Activated CD8-positive, alpha-beta T cell treated with anti-CD3 and anti-CD28 coated beads for 36 hours (primary cell): ENCODE data around the gene QRSL1. TPM values are rescaled to one million over a fixed set of nuclear protein-coding genes. Genes with fewer than 3 reads are reported as not detected.

Source experiments
- ATAC-seq: fragments of 200-7000 bp; cut with Tn5 transposase; one replicate; pipeline ENCODE4 v1.10.0; 2021; ENCODE audit warnings: mild to moderate bottlenecking, moderate library complexity
- CTCF ChIA-PET: fragments of 350-600 bp; sonication (Branson Sonifier 250); formaldehyde crosslinking; loops from one replicate; lab custom pipeline; 2021; ENCODE audit warnings: antibody characterized with exemption; lab: Charles Lee
- POLR2A ChIA-PET: fragments of 350-600 bp; sonication (Branson Sonifier 250); formaldehyde crosslinking; loops from one replicate; lab custom pipeline; 2021; ENCODE audit warnings: antibody characterized with exemption; lab: Charles Lee
- DNase-seq: peaks from one replicate; pipeline ENCODE4 v3.0.0-alpha.2; 2020
- H3K27ac Mint-ChIP-seq: one replicate; pipeline ENCODE4 v1.8.0; 2021; ENCODE audit warnings: mild to moderate bottlenecking, mixed read lengths
- H3K27me3 Mint-ChIP-seq: one replicate; pipeline ENCODE4 v1.8.0; 2021; ENCODE audit warnings: mixed read lengths
- H3K36me3 Mint-ChIP-seq: one replicate; pipeline ENCODE4 v1.8.0; 2021; ENCODE audit warnings: low read depth, mixed read lengths
- H3K4me1 Mint-ChIP-seq: one replicate; pipeline ENCODE4 v1.8.0; 2021; ENCODE audit warnings: low read depth, mixed read lengths
- H3K4me3 Mint-ChIP-seq: one replicate; pipeline ENCODE4 v1.8.0; 2021; ENCODE audit warnings: mild to moderate bottlenecking, moderate library complexity, mixed read lengths
- H3K9me3 Mint-ChIP-seq: one replicate; pipeline ENCODE4 v1.8.0; 2021; ENCODE audit warnings: mixed read lengths
- CTCF ChIP-seq: fragments of 200-600 bp; IDR thresholded peaks from one replicate; pipeline ENCODE4 v1.8.0; 2022; ENCODE audit warnings: antibody characterized with exemption, mild to moderate bottlenecking
- intact Hi-C: fragments of 100-400 bp; cut with micrococcal nuclease; formaldehyde crosslinking; loops from one replicate; pipeline ENCODE4 v1.10.0; 2022
- total RNA-seq, 2 experiments: library from RNA; stranded (reverse); gene quantifications; one replicate each; pipeline ENCODE4 v1.2.3, GENCODE V29; 2021

Gene QRSL1
- total RNA-seq, 2 experiments from 2014 or later = 16.6 to 20.8 TPM

- Mint-ChIP-seq H3K27me3 (no peaks in the 10 kb centered on the region), H3K4me3 (no peak overlapping the region), H3K36me3 (peaks cover 9% of the 10 kb centered on the region), H3K9me3 (no peaks in the 10 kb centered on the region), H3K4me1 (peaks cover 29% of the 10 kb centered on the region), H3K27ac (no peak overlapping the region)
- TF ChIP-seq CTCF = no peak
- ATAC-seq (no peak), DNase-seq (no peak)
- intact Hi-C loops = no loop called here
- ChIA-PET CTCF (interaction anchor here (1.6 kb wide), 1 partner anchor 30 kb away, joined by 4 read pairs; no protein-coding TSS in a partner anchor), POLR2A (interaction anchor here (0.6 kb wide), 1 partner anchor 11 kb away, joined by 3 read pairs; no protein-coding TSS in a partner anchor)
Observed at GRCh38 chr6:106637717-106638341, 8.5 kb downstream of the QRSL1 start.

GRCh38 chr6:106639812-106640211, 10.4 kb downstream of the QRSL1 start:
- DNase-seq = no peak
- Mint-ChIP-seq H3K4me3 (no peak overlapping the region), H3K27me3 (no peaks in the 10 kb centered on the region), H3K9me3 (no peaks in the 10 kb centered on the region), H3K4me1 (peaks cover 23% of the 10 kb centered on the region), H3K27ac (no peak overlapping the region), H3K36me3 (peaks cover 16% of the 10 kb centered on the region)
- ATAC-seq = no peak
- CTCF ChIA-PET = no interaction called here
- TF ChIP-seq CTCF = no peak
- intact Hi-C loops = no loop called here
- POLR2A ChIA-PET = interaction anchor here (0.5 kb wide), 1 partner anchor 382 kb away, joined by 3 read pairs; no protein-coding TSS in a partner anchor

GRCh38 chr6:106642476-106642875, 13.1 kb downstream of the QRSL1 start:
- POLR2A ChIA-PET = no interaction called here
- Mint-ChIP-seq H3K4me1 (peaks cover 9% of the 10 kb centered on the region), H3K27me3 (no peaks in the 10 kb centered on the region), H3K27ac (no peak overlapping the region), H3K4me3 (no peak overlapping the region), H3K9me3 (no peaks in the 10 kb centered on the region), H3K36me3 (peaks cover 22% of the 10 kb centered on the region)
- CTCF ChIA-PET = interaction anchor here (0.9 to 1.3 kb wide), 3 partner anchors 9 to 337 kb away, joined by 3 to 5 read pairs (median 3); no protein-coding TSS in a partner anchor
- DNase-seq = no peak
- ATAC-seq = no peak
- TF ChIP-seq CTCF = no peak
- intact Hi-C loops = no loop called here

- Mint-ChIP-seq H3K27me3 (no peaks in the 10 kb centered on the region), H3K9me3 (no peaks in the 10 kb centered on the region), H3K4me1 (peaks cover 6% of the 10 kb centered on the region), H3K4me3 (no peak overlapping the region), H3K36me3 (peaks cover 22% of the 10 kb centered on the region), H3K27ac (no peak overlapping the region)
- ChIA-PET POLR2A (no interaction called here), CTCF (interaction anchor here (0.9 to 1.3 kb wide), 2 partner anchors 10 to 76 kb away, joined by 3 to 5 read pairs; no protein-coding TSS in a partner anchor)
- no peak for DNase-seq
- ATAC-seq = no peak
- no peak for TF ChIP-seq CTCF
- intact Hi-C loops = no loop called here
Observed at GRCh38 chr6:106643061-106643460, 13.7 kb downstream of the QRSL1 start.

- H3K4me3 Mint-ChIP-seq = no peak overlapping the region
- no peak for ATAC-seq
- no peaks in the 10 kb centered on the region for H3K27me3 Mint-ChIP-seq
- peaks cover 29% of the 10 kb centered on the region for H3K36me3 Mint-ChIP-seq
- no peak for DNase-seq
- CTCF ChIA-PET = no interaction called here
- POLR2A ChIA-PET = interaction anchor here (1.0 kb wide), 2 partner anchors 15 to 231 kb away, joined by 3 to 4 read pairs; no protein-coding TSS in a partner anchor
- H3K9me3 Mint-ChIP-seq = no peaks in the 10 kb centered on the region
- no peaks in the 10 kb centered on the region for H3K4me1 Mint-ChIP-seq
- H3K27ac Mint-ChIP-seq = no peak overlapping the region
- intact Hi-C loops = no loop called here
- no peak for TF ChIP-seq CTCF
Observed at GRCh38 chr6:106648651-106649308, 19.4 kb downstream of the QRSL1 start.
